ENCODE data around the gene ST3GAL4.

Gene ST3GAL4

DNA sequence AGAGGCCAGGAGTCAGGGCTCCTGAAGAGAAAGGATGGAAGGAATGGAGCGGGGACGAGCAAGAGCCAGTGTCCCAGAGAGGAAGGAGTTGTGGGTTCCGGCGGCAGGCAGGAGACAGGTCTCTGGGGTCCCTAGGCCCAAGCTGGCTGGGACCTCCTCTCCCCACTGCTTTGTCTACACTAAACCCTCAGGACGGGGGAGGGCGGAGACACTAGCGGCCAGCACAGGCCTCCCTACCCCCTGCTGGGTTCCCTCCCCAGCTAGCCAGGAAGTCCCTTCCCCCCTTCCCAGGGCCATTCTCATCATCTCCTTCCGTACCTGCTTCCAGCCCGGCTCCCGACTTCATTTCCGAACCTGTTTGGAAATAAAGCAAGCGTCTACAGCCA lies 79.5 kb downstream of the ST3GAL4 start:
- DNase-seq (ENCODE audit: low spot score in 2 of 2), result no peak
- no peaks in the 10 kb centered on the region for H3K4me1 ChIP-seq

GRCh38 chr11:126436209-126436755 lies 80.8 kb downstream of the ST3GAL4 start:
- in situ Hi-C loops (cut with MboI; ENCODE audit: low sequenced_read_pairs), result loop anchor here (25.0 kb wide), 2 partner anchors 551 to 1726 kb away; no protein-coding TSS in a partner anchor
- Histone ChIP-seq H3K9me3 (no peaks in the 10 kb centered on the region), H3K27me3 (ENCODE audit: low read depth) (no peaks in the 10 kb centered on the region), H3K36me3 (replicated peaks) (no peaks in the 10 kb centered on the region), H3K4me1 (peaks cover 7% of the 10 kb centered on the region), H3K4me3 (no peak overlapping the region)
- DNase-seq (ENCODE audit: low spot score in 2 of 2), result no peak

More for the DNA sequence above, 79.5 kb downstream of the ST3GAL4 start:
- no peaks in the 10 kb centered on the region for H3K36me3 ChIP-seq (replicated peaks)
- no peaks in the 10 kb centered on the region for H3K9me3 ChIP-seq
- H3K4me3 ChIP-seq, result no peak overlapping the region
- in situ Hi-C loops (cut with MboI; ENCODE audit: low sequenced_read_pairs), result loop anchor here (25.0 kb wide), 2 partner anchors 552 to 1727 kb away; no protein-coding TSS in a partner anchor
- no peaks in the 10 kb centered on the region for H3K27me3 ChIP-seq (ENCODE audit: low read depth)

DNA sequence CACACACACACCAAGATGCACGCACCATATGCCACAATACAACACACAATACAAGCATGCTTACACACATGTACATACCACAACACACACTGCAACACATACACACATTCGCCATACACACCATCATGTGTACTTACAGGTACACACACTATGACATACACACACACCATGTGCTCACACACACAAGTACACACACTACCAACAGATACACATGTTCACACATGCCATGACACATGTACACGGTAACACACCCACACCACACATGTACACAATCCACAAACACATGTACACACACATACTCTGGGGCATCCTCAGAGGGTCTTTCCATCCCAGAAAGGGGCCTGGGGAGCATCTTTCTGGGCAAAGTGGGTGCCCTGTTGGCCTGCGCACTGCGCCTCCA lies 82.2 kb downstream of the ST3GAL4 start:
- H3K4me1 ChIP-seq, result peaks cover 11% of the 10 kb centered on the region
- no peaks in the 10 kb centered on the region for H3K9me3 ChIP-seq
- no peak for DNase-seq (ENCODE audit: low spot score in 2 of 2)
- in situ Hi-C loops (cut with MboI; ENCODE audit: low sequenced_read_pairs), result loop anchor here (25.0 kb wide), 2 partner anchors 550 to 1725 kb away; no protein-coding TSS in a partner anchor
- no peaks in the 10 kb centered on the region for H3K36me3 ChIP-seq (replicated peaks)
- H3K27me3 ChIP-seq (ENCODE audit: low read depth), result no peaks in the 10 kb centered on the region
- no peak overlapping the region for H3K4me3 ChIP-seq

DNA sequence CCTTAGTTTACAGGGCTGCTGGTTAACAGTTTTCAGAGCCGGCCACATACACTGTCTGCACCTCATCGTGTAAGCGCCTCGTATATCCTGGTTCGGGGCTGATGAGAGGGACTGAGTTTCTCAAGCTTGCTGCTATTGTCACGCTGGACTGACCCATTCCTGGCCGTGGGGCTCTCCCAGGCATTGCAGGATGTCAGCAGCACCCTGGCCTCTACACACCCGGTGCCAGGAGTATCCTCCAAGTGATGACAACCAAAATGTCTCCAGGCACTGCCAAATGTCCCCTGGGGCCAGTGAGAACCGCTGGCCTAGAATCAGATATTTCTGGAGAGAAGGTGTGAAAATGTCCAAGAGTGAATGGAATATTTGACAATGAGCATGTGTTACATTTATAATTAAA lies 82.8 kb downstream of the ST3GAL4 start:
- peaks cover 11% of the 10 kb centered on the region for H3K4me1 ChIP-seq
- in situ Hi-C loops (cut with MboI; ENCODE audit: low sequenced_read_pairs), result loop anchor here (25.0 kb wide), 2 partner anchors 549 to 1724 kb away; no protein-coding TSS in a partner anchor

DNA sequence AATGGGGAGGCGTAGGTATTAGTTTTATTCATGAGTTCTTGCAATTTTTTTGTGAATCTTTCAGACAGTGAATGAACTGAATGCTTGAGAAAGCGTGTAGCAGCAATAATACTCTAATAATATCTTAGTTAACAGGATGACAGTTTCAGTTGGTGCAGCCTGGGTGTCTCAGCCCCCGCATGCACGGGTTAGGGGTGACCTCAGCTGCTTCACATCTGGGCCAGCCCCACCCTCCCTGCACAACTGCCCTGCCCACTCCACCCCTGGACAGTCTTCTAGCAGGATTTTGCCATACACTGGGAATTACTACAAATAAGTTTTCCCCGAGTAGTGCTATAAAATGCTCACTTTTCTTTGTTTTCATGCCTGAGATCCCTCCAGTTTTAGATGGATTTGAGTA lies 83.2 kb downstream of the ST3GAL4 start:
- peaks cover 11% of the 10 kb centered on the region for H3K4me1 ChIP-seq
- DNase-seq (ENCODE audit: low spot score in 2 of 2), result no peak
- in situ Hi-C loops (cut with MboI; ENCODE audit: low sequenced_read_pairs), result loop anchor here (25.0 kb wide), 2 partner anchors 549 to 1724 kb away; no protein-coding TSS in a partner anchor
- H3K9me3 ChIP-seq, result no peaks in the 10 kb centered on the region
- no peaks in the 10 kb centered on the region for H3K27me3 ChIP-seq (ENCODE audit: low read depth)
- H3K4me3 ChIP-seq, result no peak overlapping the region
- no peaks in the 10 kb centered on the region for H3K36me3 ChIP-seq (replicated peaks)

More for the DNA sequence above, 82.8 kb downstream of the ST3GAL4 start:
- Histone ChIP-seq H3K9me3 (no peaks in the 10 kb centered on the region), H3K36me3 (replicated peaks) (no peaks in the 10 kb centered on the region), H3K27me3 (ENCODE audit: low read depth) (no peaks in the 10 kb centered on the region), H3K4me3 (no peak overlapping the region)
- DNase-seq (ENCODE audit: low spot score in 2 of 2), result no peak

DNA sequence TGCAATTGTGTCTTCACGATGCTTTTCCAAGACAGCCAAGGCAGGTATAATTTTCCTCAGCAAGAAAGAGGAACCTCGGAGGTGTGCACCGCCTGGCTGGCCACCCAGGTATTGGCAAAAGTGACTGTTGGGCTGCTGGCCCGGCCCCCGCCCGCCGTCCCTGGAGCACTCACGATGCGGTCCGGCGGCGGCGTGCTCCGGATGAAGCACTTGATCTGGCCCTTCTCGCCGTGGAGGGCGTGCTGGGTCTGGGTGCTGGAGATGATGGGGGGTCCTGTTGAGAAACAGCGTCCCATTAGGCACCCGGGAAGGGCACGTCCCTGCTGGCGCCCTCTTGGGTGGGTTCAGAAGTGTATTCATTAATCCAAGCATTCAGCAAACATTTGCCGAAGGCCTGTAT lies 84.8 kb downstream of the ST3GAL4 start:
- Histone ChIP-seq H3K4me1 (peaks cover 11% of the 10 kb centered on the region), H3K27me3 (ENCODE audit: low read depth) (no peaks in the 10 kb centered on the region), H3K36me3 (replicated peaks) (no peaks in the 10 kb centered on the region), H3K9me3 (no peaks in the 10 kb centered on the region), H3K4me3 (no peak overlapping the region)
- in situ Hi-C loops (cut with MboI; ENCODE audit: low sequenced_read_pairs), result loop anchor here (10.0 to 25.0 kb wide), 3 partner anchors 547 to 1722 kb away; no protein-coding TSS in a partner anchor
- DNase-seq (ENCODE audit: low spot score in 2 of 2), result no peak

DNA sequence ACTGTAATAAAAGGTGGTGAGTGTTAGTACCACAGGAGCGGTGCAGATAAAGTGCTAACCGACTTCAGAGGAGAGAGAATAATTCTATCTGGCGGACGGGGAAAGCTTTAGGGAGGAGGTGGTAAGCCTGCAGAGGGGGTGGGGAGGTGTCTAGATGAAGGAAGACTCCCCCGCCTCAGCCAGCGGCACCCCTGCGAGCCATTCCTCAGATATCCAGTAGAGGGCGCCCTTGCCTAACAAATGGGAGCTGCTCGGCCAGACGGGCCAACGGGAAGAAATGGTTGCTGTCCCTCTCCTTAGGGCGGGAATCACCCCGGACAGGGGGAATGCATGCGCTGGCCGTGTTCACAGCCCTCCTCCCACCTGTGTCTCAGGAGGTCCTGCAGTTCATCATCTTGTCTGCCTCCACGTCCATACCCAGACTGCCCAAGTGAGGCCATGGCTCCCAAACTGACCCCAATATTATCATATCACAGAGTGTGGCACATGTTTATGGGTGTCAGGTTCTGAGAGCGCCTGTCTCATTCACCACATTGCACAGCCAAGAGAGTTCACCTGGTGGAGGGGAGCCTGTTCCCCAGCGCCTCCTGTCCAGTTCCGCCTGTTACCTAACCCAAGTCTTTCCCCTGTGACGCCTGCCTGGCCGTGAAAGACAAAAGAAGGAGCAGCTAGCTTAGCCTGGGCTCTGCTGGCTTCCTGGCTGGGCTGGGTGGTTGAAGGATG lies 85.5 kb downstream of the ST3GAL4 start:
- H3K27me3 ChIP-seq (ENCODE audit: low read depth), result no peaks in the 10 kb centered on the region
- DNase-seq (ENCODE audit: low spot score in 2 of 2), result peak; percentile 71 to 90
- peaks cover 11% of the 10 kb centered on the region for H3K4me1 ChIP-seq
- no peak overlapping the region for H3K4me3 ChIP-seq
- in situ Hi-C loops (cut with MboI; ENCODE audit: low sequenced_read_pairs), result loop anchor here (10.0 to 25.0 kb wide), 3 partner anchors 546 to 1721 kb away; no protein-coding TSS in a partner anchor
- no peaks in the 10 kb centered on the region for H3K9me3 ChIP-seq
- no peaks in the 10 kb centered on the region for H3K36me3 ChIP-seq (replicated peaks)

- Histone ChIP-seq H3K27me3 (ENCODE audit: low read depth) (no peaks in the 10 kb centered on the region), H3K4me1 (peaks cover 11% of the 10 kb centered on the region), H3K36me3 (replicated peaks) (no peaks in the 10 kb centered on the region), H3K4me3 (no peak overlapping the region), H3K9me3 (no peaks in the 10 kb centered on the region)
- in situ Hi-C loops (cut with MboI; ENCODE audit: low sequenced_read_pairs), result loop anchor here (10.0 to 25.0 kb wide), 3 partner anchors 544 to 1719 kb away; no protein-coding TSS in a partner anchor
- no peak for DNase-seq (ENCODE audit: low spot score in 2 of 2)
Observed at GRCh38 chr11:126443120-126443519, 87.6 kb downstream of the ST3GAL4 start.

DNA sequence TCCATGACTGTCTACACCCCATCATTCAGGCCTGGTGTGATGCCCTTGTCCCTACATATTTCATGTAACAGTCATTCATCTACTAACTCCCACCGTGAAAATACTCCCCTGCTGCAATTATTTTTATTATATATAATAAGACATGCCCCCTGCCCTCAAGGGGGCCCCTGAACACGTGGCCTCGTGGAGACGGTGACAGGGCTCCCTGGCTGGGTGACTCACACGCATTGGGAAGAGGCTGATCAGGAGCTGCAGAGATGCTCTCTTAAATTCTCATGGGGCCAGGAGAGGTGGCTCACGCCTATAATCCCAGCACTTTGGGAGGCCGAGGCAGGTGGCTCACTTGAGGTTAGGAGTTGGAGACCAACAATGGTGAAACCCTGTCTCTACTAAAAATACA lies 88.6 kb downstream of the ST3GAL4 start:
- DNase-seq (ENCODE audit: low spot score in 2 of 2), result no peak
- Histone ChIP-seq H3K27me3 (ENCODE audit: low read depth) (no peaks in the 10 kb centered on the region), H3K9me3 (no peaks in the 10 kb centered on the region), H3K4me1 (peaks cover 11% of the 10 kb centered on the region), H3K4me3 (no peak overlapping the region), H3K36me3 (replicated peaks) (no peaks in the 10 kb centered on the region)
- in situ Hi-C loops (cut with MboI; ENCODE audit: low sequenced_read_pairs), result loop anchor here (10.0 to 25.0 kb wide), 3 partner anchors 543 to 1718 kb away; no protein-coding TSS in a partner anchor

DNA sequence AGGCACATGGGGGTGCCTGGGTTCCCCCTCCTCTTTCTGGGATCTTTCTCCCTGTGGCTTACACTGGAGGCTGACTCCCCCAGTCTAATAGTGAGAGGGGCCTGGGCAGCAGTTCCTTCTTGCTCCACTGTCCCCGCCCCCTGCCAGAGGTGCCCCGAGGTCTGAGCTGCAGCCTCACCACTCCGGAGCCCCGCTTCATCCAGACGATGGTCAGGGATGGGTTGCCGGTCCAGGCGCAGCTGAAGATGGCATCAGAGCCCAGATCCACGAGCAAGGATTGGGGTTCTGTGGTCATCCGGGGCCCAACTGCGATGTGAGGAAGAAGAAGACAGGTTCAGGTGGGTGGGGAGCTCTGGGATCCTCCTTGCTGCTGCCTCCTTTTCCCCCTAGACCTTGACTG lies 91.1 kb downstream of the ST3GAL4 start:
- Histone ChIP-seq H3K4me3 (no peak overlapping the region), H3K36me3 (replicated peaks) (no peaks in the 10 kb centered on the region), H3K27me3 (ENCODE audit: low read depth) (no peaks in the 10 kb centered on the region), H3K4me1 (peaks cover under 1% of the 10 kb centered on the region; the same call in 1 of the 2 replicates), H3K9me3 (no peaks in the 10 kb centered on the region)
- no peak for DNase-seq (ENCODE audit: low spot score in 2 of 2)
- in situ Hi-C loops (cut with MboI; ENCODE audit: low sequenced_read_pairs), result loop anchor here (10.0 to 25.0 kb wide), 3 partner anchors 541 to 1716 kb away; no protein-coding TSS in a partner anchor

- in situ Hi-C loops (cut with MboI; ENCODE audit: low sequenced_read_pairs), result no loop called here
- no peaks in the 10 kb centered on the region for H3K9me3 ChIP-seq
- H3K36me3 ChIP-seq (replicated peaks), result no peaks in the 10 kb centered on the region
- no peaks in the 10 kb centered on the region for H3K27me3 ChIP-seq (ENCODE audit: low read depth)
- DNase-seq (ENCODE audit: low spot score in 2 of 2), result no peak
- H3K4me3 ChIP-seq, result no peak overlapping the region
- H3K4me1 ChIP-seq, result no peaks in the 10 kb centered on the region
Observed at GRCh38 chr11:126450198-126450597, 94.7 kb downstream of the ST3GAL4 start.

DNA sequence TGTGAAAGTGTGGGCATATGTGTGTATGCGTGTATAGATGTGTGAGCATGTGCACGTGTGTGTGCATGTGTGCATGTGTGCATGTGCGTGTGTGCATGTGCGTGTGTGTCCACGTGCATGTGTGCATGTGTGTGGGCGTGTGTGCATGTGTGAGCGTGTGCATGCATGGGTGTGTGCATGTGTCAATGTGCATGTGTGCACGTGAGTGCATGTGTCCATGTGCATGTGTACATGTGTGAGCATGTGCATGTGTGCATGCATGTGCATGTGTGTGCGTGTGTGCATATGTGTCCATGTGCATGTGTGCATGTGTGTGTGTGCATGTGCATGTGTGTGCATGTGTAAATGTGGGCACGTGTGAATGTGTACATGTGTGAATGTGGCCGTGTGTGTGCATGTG lies 95.3 kb downstream of the ST3GAL4 start:
- in situ Hi-C loops (cut with MboI; ENCODE audit: low sequenced_read_pairs), result no loop called here
- no peaks in the 10 kb centered on the region for H3K27me3 ChIP-seq (ENCODE audit: low read depth)
- DNase-seq (ENCODE audit: low spot score in 2 of 2), result no peak

GRCh38 chr11:126451211-126451802 lies 95.8 kb downstream of the ST3GAL4 start:
- no peaks in the 10 kb centered on the region for H3K4me1 ChIP-seq
- H3K9me3 ChIP-seq, result no peaks in the 10 kb centered on the region
- in situ Hi-C loops (cut with MboI; ENCODE audit: low sequenced_read_pairs), result no loop called here
- H3K4me3 ChIP-seq, result no peak overlapping the region
- H3K36me3 ChIP-seq (replicated peaks), result no peaks in the 10 kb centered on the region
- DNase-seq (ENCODE audit: low spot score in 2 of 2), result no peak
- H3K27me3 ChIP-seq (ENCODE audit: low read depth), result no peaks in the 10 kb centered on the region

More for the DNA sequence above, 95.3 kb downstream of the ST3GAL4 start:
- no peak overlapping the region for H3K4me3 ChIP-seq
- H3K36me3 ChIP-seq (replicated peaks), result no peaks in the 10 kb centered on the region
- no peaks in the 10 kb centered on the region for H3K9me3 ChIP-seq
- H3K4me1 ChIP-seq, result no peaks in the 10 kb centered on the region
